NCI-H2029 (cell line): Measurements from ENCODE around the gene MMS19.
"Not testable (repeated sequence)": the region's sequence is repeated elsewhere in the genome, so short reads cannot be mapped to it uniquely, and the experiment has no call there.

Experiments
- DNase-seq: peaks from one replicate; lab custom pipeline; 2025; lab: John Stamatoyannopoulos, UW

The MMS19 gene

DNA sequence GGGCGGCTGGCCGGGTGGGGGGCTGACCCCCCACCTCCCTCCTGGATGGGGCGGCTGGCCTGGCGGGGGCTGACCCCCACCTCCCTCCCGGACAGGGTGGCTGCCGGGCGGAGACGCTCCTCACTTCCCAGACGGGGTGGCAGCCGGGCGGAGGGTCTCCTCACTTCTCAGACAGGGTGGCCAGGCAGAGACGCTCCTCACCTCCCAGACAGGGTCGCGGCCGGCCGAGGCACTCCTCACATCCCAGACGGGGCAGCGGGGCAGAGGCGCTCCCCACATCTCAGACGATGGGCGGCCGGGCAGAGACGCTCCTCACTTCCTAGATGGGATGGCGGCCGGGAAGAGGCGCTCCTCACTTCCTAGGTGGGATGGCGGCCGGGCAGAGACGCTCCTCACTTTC, 30.7 kb upstream of the MMS19 start:
- not testable (repeated sequence) for DNase-seq

- DNase-seq = no peak
Measured at GRCh38 chr10:97525683-97526110, 27.5 kb upstream of the MMS19 start.

GRCh38 chr10:97525086-97525485, 26.9 kb upstream of the MMS19 start:
- no peak for DNase-seq

GRCh38 chr10:97522937-97523336, 24.7 kb upstream of the MMS19 start:
- DNase-seq = no peak

GRCh38 chr10:97522071-97522470, 23.8 kb upstream of the MMS19 start:
- DNase-seq = no peak

DNA sequence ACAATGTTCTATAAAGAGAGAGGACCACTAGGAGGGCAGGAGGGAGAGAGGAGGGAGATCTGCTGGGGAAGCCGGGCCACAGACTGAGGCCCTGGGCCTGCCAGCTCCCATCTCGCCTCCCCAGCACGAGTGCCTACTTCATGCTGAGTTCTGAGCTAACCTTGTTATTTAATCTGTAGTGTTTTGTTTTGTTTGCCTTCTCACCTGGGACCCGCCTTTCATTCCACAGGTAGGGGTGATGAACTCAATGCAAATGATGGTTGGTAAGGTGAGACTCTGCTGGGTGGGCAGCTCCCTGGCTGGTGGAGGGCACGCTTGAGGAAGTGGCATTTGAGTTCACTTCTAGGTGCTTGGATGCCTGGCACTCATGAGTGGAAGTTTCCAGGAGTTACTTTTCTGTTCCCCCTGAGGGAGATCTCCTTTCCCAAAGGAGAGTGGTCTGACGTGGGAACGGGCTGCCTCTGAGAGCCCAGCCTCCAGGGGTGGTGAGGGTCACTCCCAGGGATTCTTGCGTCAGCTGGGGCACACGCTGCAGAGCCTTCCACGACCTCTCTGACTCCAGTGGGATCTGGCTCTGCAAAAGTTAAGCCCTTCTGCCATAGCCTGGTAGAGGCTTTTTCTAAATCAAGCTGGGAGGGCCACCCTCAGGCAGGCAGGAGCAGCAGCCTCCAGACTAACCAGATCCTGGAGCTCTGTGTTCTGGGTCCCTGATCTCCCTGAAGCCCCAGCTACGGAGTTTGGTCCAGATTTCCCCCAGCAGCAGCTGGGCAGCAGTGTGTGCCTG, 22.9 kb upstream of the MMS19 start:
- DNase-seq = no peak

- no peak for DNase-seq
Measured at GRCh38 chr10:97520520-97520919, 22.3 kb upstream of the MMS19 start.

GRCh38 chr10:97519342-97519741, 21.1 kb upstream of the MMS19 start:
- no peak for DNase-seq

GRCh38 chr10:97518301-97519043, 20.2 kb upstream of the MMS19 start:
- DNase-seq = peak; percentile 18

DNA sequence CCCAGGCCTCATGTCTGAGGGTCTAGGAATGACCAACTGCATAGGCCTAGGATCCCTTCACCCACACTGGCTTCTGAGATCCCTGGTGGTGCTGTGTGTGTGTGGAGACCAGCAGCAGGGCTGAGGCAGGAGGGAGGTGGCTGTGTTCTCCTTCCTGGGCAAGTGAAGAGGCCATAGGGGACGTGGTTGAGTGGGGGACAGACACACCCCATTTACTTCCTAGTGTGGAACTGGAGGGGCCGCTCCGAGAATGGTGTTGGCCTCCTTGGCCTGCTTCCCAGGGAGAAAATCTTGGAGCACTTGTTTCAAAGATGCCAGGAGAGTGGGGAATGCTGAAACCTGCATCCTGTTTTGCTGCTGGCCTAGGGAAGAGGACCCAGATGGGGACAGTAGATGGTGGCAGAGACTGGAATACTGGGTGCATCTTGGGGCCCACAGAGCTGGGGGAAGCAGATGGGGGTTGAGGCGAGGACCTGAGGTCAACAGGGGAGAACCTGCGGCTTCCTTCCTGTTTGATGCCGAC, 19.6 kb upstream of the MMS19 start:
- no peak for DNase-seq

DNA sequence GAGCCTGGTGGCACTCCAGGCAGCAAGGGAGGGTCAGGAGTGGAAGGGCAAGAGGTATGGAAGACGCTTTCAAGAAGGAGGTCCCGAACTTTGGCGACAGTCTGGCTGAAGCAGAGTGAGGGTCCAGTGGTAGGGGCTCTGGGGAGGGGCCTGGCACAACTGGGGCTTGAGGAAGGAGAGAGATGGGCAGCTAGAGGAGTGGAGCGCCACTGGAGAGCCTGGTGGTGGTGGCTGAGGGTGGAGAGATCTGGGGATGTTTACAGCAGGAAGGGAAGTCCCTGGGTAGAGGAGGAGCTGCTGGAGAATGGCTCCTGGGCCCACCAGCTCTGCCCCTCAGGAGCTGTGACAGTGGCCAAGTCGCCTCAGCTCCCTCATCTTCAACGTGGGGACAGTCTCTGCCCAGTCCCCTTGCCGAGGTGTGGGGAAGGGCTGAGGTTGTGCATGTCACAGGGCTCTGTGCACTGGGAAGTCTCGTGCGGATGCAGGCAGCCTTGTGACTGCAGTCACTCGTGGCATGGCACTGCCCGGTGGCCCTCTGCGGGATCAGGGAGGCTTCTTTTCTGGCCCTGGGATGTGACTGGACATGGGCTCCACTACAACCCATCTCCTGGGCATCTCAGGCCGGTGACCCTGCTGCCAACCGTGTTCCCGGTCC, 19.0 kb upstream of the MMS19 start:
- no peak for DNase-seq

GRCh38 chr10:97515271-97515978, 17.2 kb upstream of the MMS19 start:
- DNase-seq = no peak

DNA sequence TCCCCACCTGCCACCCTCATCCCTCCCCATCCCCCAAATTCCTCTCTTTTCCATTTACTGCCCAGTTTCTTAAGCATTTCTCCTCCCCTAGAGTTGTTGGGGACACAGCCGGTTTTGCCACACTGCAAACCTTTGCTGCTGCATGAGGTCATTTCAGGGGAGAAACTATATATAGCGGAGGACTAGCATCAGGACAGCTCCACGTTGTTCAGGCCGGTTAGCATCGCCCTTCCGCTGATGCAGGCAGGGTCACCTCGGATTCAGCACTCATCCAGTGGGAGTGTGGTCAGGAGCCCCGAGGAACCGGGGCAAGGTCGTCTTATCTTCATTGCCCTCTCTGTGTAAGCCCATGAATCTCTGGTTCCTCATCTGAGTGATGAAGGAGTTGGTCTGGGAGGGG, 16.1 kb upstream of the MMS19 start:
- DNase-seq = no peak

DNA sequence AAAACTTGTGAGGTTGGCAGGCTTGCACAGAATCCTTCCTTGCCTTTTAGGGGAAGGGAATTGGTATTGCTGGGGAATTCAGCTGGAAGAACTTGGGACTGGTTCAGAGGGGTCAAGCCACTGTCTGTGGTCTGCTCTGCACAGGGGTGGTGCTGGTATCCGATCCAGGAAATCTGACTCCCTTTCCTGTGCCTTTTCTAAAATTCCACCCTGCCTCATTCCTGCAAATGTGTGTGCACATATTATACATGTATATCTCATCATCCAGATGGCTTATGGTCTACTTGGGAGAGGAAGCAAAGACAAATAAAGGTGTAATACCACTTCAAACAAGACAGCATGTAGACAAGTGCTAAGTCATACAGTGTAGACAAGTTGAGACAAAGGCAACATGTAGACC, 14.8 kb upstream of the MMS19 start:
- DNase-seq = no peak

DNA sequence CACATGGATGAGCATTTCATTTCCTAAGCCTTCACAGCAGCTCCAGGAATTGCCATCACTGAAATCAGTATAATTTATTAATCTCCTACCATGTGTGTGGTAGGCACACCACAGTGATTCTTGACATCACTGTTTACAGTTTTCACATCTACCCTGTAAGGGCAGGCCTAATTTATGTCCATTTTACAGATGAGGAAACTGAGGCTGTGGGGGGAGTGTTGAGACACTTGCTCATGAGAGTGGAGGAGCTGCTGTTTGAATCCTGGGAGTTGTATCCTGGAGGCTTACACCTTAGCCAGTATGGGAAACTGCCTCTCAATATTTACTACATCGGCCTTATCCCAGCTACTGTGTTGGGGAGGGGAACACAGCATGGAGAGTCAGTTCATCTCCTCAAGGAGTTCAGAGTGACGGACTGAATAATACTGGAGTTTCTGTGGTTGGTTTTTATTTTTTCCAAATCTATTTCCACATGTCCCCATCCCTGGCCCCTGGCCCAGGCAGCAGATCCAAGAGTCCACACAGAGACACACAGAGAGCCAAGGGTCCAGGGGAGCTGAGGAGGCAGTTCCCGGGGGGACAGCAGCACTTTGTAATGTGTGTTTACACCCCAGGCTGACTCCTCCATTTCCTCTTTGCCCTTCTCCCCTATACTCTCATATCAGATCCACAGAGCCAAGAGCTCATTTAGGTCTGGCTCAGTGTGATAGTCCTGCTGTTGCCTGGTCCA, 13.7 kb upstream of the MMS19 start:
- no peak for DNase-seq

DNA sequence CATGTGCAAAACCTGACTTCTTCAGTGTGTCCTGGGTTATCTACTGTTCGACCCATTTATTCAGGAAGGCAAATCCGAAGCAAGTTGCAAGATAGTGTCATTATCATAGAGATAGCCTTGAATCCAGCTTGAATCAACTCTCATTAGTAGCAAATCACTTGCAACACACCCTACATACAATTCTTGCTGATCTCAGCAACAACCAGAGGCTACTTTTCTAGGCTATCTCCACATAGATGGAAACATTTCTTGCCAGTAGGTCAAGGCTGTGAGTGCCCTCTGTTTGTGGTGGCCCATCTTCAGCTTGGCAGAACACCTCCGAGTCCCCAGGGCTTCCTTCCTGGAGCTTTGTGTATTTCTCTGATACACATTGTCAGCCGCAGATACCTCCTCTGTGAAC, 12.5 kb upstream of the MMS19 start:
- no peak for DNase-seq

GRCh38 chr10:97509120-97509680, 11.0 kb upstream of the MMS19 start:
- no peak for DNase-seq

DNA sequence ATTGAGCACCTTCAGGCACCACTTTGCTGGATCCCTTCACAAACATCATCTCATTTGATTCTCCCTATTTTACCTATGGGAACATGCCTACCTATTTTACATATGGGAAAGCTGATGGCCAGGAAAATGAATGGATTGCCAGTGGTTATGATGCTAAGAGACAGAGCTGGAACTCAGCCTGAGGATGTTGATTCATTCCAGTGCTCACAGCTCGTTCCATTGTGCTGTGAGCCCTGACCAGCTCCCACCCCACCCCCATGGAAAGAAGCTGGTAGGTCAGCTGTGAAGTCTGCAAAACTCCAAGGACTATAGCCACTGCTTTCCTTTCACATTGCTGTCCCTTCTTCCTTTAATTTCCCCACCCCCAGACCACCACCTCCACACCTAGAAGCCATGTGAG, 10.1 kb upstream of the MMS19 start:
- DNase-seq = no peak

DNA sequence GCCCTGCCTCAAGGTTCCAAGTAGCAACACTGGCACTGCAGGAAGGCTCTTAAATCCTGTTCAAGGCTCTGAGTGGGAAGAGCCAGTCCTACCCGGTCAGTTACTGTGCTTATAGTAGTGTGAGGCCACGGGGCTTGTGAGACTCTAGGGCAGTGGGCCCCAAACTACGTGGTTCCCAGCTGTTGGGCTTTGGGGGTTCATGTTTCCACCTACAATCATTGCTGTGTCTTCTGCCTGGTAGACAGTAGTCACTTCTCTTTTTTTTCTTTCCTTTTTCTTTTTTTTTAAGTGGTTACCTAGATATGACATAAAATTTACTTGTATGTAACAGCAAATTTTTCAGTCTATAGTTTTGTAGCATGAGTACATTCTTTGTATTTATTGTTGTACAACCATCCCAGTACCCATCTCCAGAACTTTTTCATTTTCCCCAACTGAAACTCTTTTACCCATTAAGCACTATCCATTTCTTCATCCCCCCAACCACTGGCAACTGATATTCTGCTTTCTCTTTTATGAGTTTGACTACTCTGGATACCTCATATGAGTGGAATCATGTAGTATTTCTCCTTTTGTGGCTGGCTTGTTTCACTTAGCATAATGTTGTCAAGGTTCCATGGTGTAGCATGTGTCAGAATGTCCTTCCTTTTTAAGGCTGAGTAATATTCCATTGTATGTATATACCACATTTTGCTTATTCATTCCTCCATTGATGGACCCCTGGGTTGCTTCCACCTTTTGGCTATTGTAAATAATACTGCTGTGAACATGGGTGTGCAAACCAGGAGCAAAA, 8.2 kb upstream of the MMS19 start:
- no peak for DNase-seq

- no peak for DNase-seq
Measured at GRCh38 chr10:97505152-97505551, 6.9 kb upstream of the MMS19 start.
